ENCODE results near the gene UBAC1. TPM values are rescaled to one million over a fixed set of nuclear protein-coding genes. Genes with fewer than 3 reads are reported as not detected.

Gene UBAC1
- total and polyA plus RNA-seq, 4 donors, result 37.8 to 49.5 (median 39.7) TPM

- TF ChIP-seq CTCF (IDR thresholded peaks at IDR 0.05; ENCODE audit: control extremely low read depth, extremely low read depth), result no peak
- Histone ChIP-seq H3K36me3 (ENCODE audit: control insufficient read depth in 4 of 4, insufficient read depth in 4 of 4, low read length in 4 of 4) (no peaks in the 10 kb centered on the region), H3K27me3 (ENCODE audit: control insufficient read depth in 3 of 3, insufficient read depth in 3 of 3, low read length in 2 of 3) (no peaks in the 10 kb centered on the region), H3K9me3 (ENCODE audit: control insufficient read depth in 4 of 4, insufficient read depth in 3 of 4, low read length in 3 of 4) (no peaks in the 10 kb centered on the region), H3K9ac (ENCODE audit: insufficient read depth in 1 of 2, low read length in 2 of 2) (no peak overlapping the region), H3K27ac (ENCODE audit: low read depth in 1 of 2, low read length in 1 of 2) (no peak overlapping the region), H3K4me1 (ENCODE audit: control insufficient read depth in 5 of 5, insufficient read depth in 5 of 5, low read length in 5 of 5) (peaks cover 0 to 40% (median 24%) of the 10 kb centered on the region in 5 donors), H3K4me3 (no peak overlapping the region)
- ATAC-seq (ENCODE audit: insufficient read depth, low FRiP score) (no peak), DNase-seq (no peak)
- WGBS, 2 donors, result 84 to 88% methylated on average over 8 of the region's 8 CpGs
Observed at GRCh38 chr9:135989157-135989556, 28.0 kb upstream of the UBAC1 start.

- ATAC-seq (ENCODE audit: insufficient read depth, low FRiP score), result no peak
- H3K4me3 ChIP-seq, result no peak overlapping the region
- H3K9me3 ChIP-seq (ENCODE audit: control insufficient read depth in 4 of 4, insufficient read depth in 3 of 4, low read length in 3 of 4), result no peaks in the 10 kb centered on the region
- H3K4me1 ChIP-seq (ENCODE audit: control insufficient read depth in 5 of 5, insufficient read depth in 5 of 5, low read length in 5 of 5), result peaks cover 0 to 33% (median 18%) of the 10 kb centered on the region in 5 donors
- peaks cover 0 to 2% (median 0%) of the 10 kb centered on the region in 3 donors for H3K27me3 ChIP-seq (ENCODE audit: control insufficient read depth in 3 of 3, insufficient read depth in 3 of 3, low read length in 2 of 3)
- no peaks in the 10 kb centered on the region for H3K36me3 ChIP-seq (ENCODE audit: control insufficient read depth in 4 of 4, insufficient read depth in 4 of 4, low read length in 4 of 4)
- WGBS, 2 donors, result 91 to 95% methylated on average over 17 of the region's 17 CpGs
- no peak for TF ChIP-seq CTCF (IDR thresholded peaks at IDR 0.05; ENCODE audit: control extremely low read depth, extremely low read depth)
- no peak overlapping the region for H3K27ac ChIP-seq (ENCODE audit: low read depth in 1 of 2, low read length in 1 of 2)
- no peak overlapping the region for H3K9ac ChIP-seq (ENCODE audit: insufficient read depth in 1 of 2, low read length in 2 of 2)
- DNase-seq, result no peak
Observed at GRCh38 chr9:135988493-135988892, 27.3 kb upstream of the UBAC1 start.

GRCh38 chr9:135987838-135988404 lies 26.7 kb upstream of the UBAC1 start:
- no peak for ATAC-seq (ENCODE audit: insufficient read depth, low FRiP score)

More at GRCh38 chr9:135987838-135988404, 26.7 kb upstream of the UBAC1 start:
- DNase-seq, result no peak
- Histone ChIP-seq H3K36me3 (ENCODE audit: control insufficient read depth in 4 of 4, insufficient read depth in 4 of 4, low read length in 4 of 4) (no peaks in the 10 kb centered on the region), H3K27me3 (ENCODE audit: control insufficient read depth in 3 of 3, insufficient read depth in 3 of 3, low read length in 2 of 3) (peaks cover 0 to 2% (median 0%) of the 10 kb centered on the region in 3 donors), H3K4me3 (no peak overlapping the region), H3K9me3 (ENCODE audit: control insufficient read depth in 4 of 4, insufficient read depth in 3 of 4, low read length in 3 of 4) (no peaks in the 10 kb centered on the region), H3K9ac (ENCODE audit: insufficient read depth in 1 of 2, low read length in 2 of 2) (no peak overlapping the region), H3K27ac (ENCODE audit: low read depth in 1 of 2, low read length in 1 of 2) (no peak overlapping the region), H3K4me1 (ENCODE audit: control insufficient read depth in 5 of 5, insufficient read depth in 5 of 5, low read length in 5 of 5) (peaks cover 0 to 27% (median 13%) of the 10 kb centered on the region in 5 donors)
- TF ChIP-seq CTCF (IDR thresholded peaks at IDR 0.05; ENCODE audit: control extremely low read depth, extremely low read depth), result no peak
- 94 to 95% methylated on average over 16 of the region's 16 CpGs for WGBS, 2 donors

Data from lung (tissue), 12 donors.